GM19193 (cell line): ENCODE data around the gene BAHCC1.

Experiments
- POLR2A ChIP-seq: IDR thresholded peaks from 4 replicates; pipeline ENCODE4 v1.6.1; 2011; ENCODE audit not compliant: insufficient read depth, insufficient read length; ENCODE audit errors: extremely low read depth

The BAHCC1 gene

GRCh38 chr17:81406117-81406953, 11.1 kb downstream of the BAHCC1 start:
- no peak for TF ChIP-seq POLR2A

GRCh38 chr17:81408049-81408448, 12.8 kb downstream of the BAHCC1 start:
- TF ChIP-seq POLR2A: no peak

GRCh38 chr17:81409190-81409935, 14.1 kb downstream of the BAHCC1 start:
- no peak for TF ChIP-seq POLR2A

- no peak for TF ChIP-seq POLR2A
Measured at GRCh38 chr17:81410852-81411251, 15.6 kb downstream of the BAHCC1 start.

- TF ChIP-seq POLR2A: no peak
Measured at GRCh38 chr17:81411305-81411704, 16.0 kb downstream of the BAHCC1 start.

GRCh38 chr17:81412490-81413093, 17.3 kb downstream of the BAHCC1 start:
- TF ChIP-seq POLR2A: no peak

GRCh38 chr17:81413497-81414135, 18.4 kb downstream of the BAHCC1 start:
- no peak for TF ChIP-seq POLR2A

GRCh38 chr17:81414756-81415516, 19.7 kb downstream of the BAHCC1 start:
- no peak for TF ChIP-seq POLR2A

- TF ChIP-seq POLR2A: no peak
Measured at GRCh38 chr17:81415681-81416080, 20.4 kb downstream of the BAHCC1 start.

GRCh38 chr17:81416612-81417011, 21.4 kb downstream of the BAHCC1 start:
- no peak for TF ChIP-seq POLR2A

GRCh38 chr17:81417049-81417878, 22.0 kb downstream of the BAHCC1 start:
- TF ChIP-seq POLR2A: no peak

- TF ChIP-seq POLR2A: no peak
Measured at GRCh38 chr17:81417879-81418709, 22.8 kb downstream of the BAHCC1 start.
